Measurements from ENCODE around the gene RIMBP2. TPM values are rescaled to one million over a fixed set of nuclear protein-coding genes. Genes with fewer than 3 reads are reported as not detected.

Gene RIMBP2
- total RNA-seq, 1 donor from 2014 or later, result 0.99 TPM

- no peak overlapping the region for H3K4me3 Mint-ChIP-seq
- Histone ChIP-seq H3K27ac (no peak overlapping the region), H3K4me3 (no peak overlapping the region), H3F3A (ENCODE audit: low read depth) (peaks cover 2% of the 10 kb centered on the region), H3K4me1 (peaks cover 5% of the 10 kb centered on the region), H3K4me2 (no peak overlapping the region), H4K20me1 (ENCODE audit: low read depth) (no peaks in the 10 kb centered on the region), H3K9me3 (ENCODE audit: low read depth) (no peaks in the 10 kb centered on the region), H3K27me3 (no peaks in the 10 kb centered on the region), H3K36me3 (no peaks in the 10 kb centered on the region), H3K9ac (no peak overlapping the region), H2AFZ (replicated peaks) (no peak overlapping the region), H3K79me2 (ENCODE audit: low read depth) (no peaks in the 10 kb centered on the region)
- peaks cover 9% of the 10 kb centered on the region for H3K4me1 Mint-ChIP-seq
- peaks cover 4% of the 10 kb centered on the region for H3K9me3 Mint-ChIP-seq
- TF ChIP-seq EZH2 (IDR thresholded peaks at IDR 0.05), result no peak
- TF ChIP-seq, protein P1, sequence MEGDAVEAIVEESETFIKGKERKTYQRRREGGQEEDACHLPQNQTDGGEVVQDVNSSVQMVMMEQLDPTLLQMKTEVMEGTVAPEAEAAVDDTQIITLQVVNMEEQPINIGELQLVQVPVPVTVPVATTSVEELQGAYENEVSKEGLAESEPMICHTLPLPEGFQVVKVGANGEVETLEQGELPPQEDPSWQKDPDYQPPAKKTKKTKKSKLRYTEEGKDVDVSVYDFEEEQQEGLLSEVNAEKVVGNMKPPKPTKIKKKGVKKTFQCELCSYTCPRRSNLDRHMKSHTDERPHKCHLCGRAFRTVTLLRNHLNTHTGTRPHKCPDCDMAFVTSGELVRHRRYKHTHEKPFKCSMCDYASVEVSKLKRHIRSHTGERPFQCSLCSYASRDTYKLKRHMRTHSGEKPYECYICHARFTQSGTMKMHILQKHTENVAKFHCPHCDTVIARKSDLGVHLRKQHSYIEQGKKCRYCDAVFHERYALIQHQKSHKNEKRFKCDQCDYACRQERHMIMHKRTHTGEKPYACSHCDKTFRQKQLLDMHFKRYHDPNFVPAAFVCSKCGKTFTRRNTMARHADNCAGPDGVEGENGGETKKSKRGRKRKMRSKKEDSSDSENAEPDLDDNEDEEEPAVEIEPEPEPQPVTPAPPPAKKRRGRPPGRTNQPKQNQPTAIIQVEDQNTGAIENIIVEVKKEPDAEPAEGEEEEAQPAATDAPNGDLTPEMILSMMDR (IDR thresholded peaks at IDR 0.05), result no peak
- no peak for TF ChIP-seq EZH2phosphoT487 (IDR thresholded peaks at IDR 0.05)
- peaks cover 10% of the 10 kb centered on the region for H3K27me3 Mint-ChIP-seq (ENCODE audit: insufficient read depth, low read depth)
- DNase-seq (ENCODE audit: low spot score), result no peak
- no peaks in the 10 kb centered on the region for H3K36me3 Mint-ChIP-seq
- H3K27ac Mint-ChIP-seq, result peak overlapping the region; percentile 38
These were observed 217.3 kb downstream of the RIMBP2 start for GRCh38 chr12:130498589-130499385.

- DNase-seq (ENCODE audit: low spot score), result no peak
- H3K27me3 ChIP-seq, result no peaks in the 10 kb centered on the region
- peaks cover 6% of the 10 kb centered on the region for H3K4me1 Mint-ChIP-seq
- no peaks in the 10 kb centered on the region for H3F3A ChIP-seq (ENCODE audit: low read depth)
- TF ChIP-seq EZH2phosphoT487 (IDR thresholded peaks at IDR 0.05) (no peak), EZH2 (IDR thresholded peaks at IDR 0.05) (no peak)
- TF ChIP-seq, protein P1 (IDR thresholded peaks at IDR 0.05), result no peak
- no peak overlapping the region for H2AFZ ChIP-seq (replicated peaks)
- H3K9me3 Mint-ChIP-seq, result no peaks in the 10 kb centered on the region
- no peaks in the 10 kb centered on the region for H3K79me2 ChIP-seq (ENCODE audit: low read depth)
- H3K4me1 ChIP-seq, result no peaks in the 10 kb centered on the region
- H4K20me1 ChIP-seq (ENCODE audit: low read depth), result no peaks in the 10 kb centered on the region
- H3K27me3 Mint-ChIP-seq (ENCODE audit: insufficient read depth, low read depth), result peaks cover 14% of the 10 kb centered on the region
- H3K36me3 Mint-ChIP-seq, result no peaks in the 10 kb centered on the region
- H3K9me3 ChIP-seq (ENCODE audit: low read depth), result no peaks in the 10 kb centered on the region
- H3K27ac ChIP-seq, result no peak overlapping the region
- no peak overlapping the region for H3K9ac ChIP-seq
- peak overlapping the region; percentile 38 for H3K27ac Mint-ChIP-seq
- H3K4me3 Mint-ChIP-seq, result no peak overlapping the region
- no peak overlapping the region for H3K4me2 ChIP-seq
- H3K4me3 ChIP-seq, result no peak overlapping the region
- no peaks in the 10 kb centered on the region for H3K36me3 ChIP-seq
These were observed 218.1 kb downstream of the RIMBP2 start for GRCh38 chr12:130497991-130498390.

- H3K27me3 Mint-ChIP-seq (ENCODE audit: insufficient read depth, low read depth), result peaks cover 11% of the 10 kb centered on the region
- H3K27ac Mint-ChIP-seq, result no peak overlapping the region
- no peaks in the 10 kb centered on the region for H3K9me3 Mint-ChIP-seq
- Histone ChIP-seq H2AFZ (replicated peaks) (no peak overlapping the region), H3K9me3 (ENCODE audit: low read depth) (no peaks in the 10 kb centered on the region), H3K4me2 (no peak overlapping the region), H3K36me3 (no peaks in the 10 kb centered on the region), H3K4me3 (no peak overlapping the region), H3K9ac (no peak overlapping the region), H4K20me1 (ENCODE audit: low read depth) (no peaks in the 10 kb centered on the region), H3K27me3 (no peaks in the 10 kb centered on the region), H3K79me2 (ENCODE audit: low read depth) (no peaks in the 10 kb centered on the region), H3K4me1 (no peaks in the 10 kb centered on the region), H3K27ac (no peak overlapping the region), H3F3A (ENCODE audit: low read depth) (no peaks in the 10 kb centered on the region)
- no peaks in the 10 kb centered on the region for H3K36me3 Mint-ChIP-seq
- peaks cover 13% of the 10 kb centered on the region for H3K4me1 Mint-ChIP-seq
- TF ChIP-seq EZH2 (IDR thresholded peaks at IDR 0.05) (no peak), EZH2phosphoT487 (IDR thresholded peaks at IDR 0.05) (no peak)
- TF ChIP-seq, protein P1 (IDR thresholded peaks at IDR 0.05), result no peak
- no peak overlapping the region for H3K4me3 Mint-ChIP-seq
- DNase-seq (ENCODE audit: low spot score), result no peak
These were observed 218.8 kb downstream of the RIMBP2 start for GRCh38 chr12:130497321-130497720.
